Measurements from ENCODE around the gene USP22. TPM values are rescaled to one million over a fixed set of nuclear protein-coding genes. Genes with fewer than 3 reads are reported as not detected.

USP22 gene
- total and polyA plus RNA-seq, 4 experiments from 2014 or later = 14.4 to 140 (median 86.4) TPM

DNA sequence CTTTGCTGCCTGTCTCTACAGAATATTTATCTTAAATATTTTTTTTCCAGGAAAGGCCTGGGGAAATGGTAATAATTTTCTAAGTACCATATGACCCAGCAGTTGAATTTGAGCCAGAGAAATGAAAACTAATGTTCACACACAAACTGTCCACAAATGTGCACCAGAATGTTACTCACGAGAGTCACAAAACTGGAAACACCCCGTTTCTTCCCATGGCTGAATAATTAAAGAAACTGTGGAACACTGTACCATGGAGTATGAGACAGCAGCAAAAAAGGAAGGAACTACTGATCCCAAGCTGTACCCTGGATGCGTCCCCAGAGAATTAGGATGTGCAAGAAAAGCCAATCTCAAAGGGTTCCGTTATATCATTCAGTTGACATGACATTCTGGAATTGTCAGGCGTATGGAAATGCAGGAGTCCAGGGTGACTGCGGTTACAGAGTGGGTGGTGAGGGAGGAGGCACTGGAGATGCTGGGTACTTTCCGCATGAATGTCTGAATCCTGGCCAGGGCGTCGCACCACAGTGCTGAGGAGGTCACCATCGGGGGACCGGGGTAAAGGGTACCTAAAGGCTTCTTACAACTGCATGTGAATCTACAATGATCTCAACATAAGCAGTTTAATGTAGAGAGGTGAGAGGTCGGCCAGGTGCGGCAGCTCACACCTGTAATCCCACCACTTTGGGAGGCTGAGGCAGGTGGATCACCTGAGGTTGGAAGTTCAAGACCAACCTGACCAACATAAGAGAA lies 34.5 kb downstream of the USP22 start:
- H3K4me1 Mint-ChIP-seq = peaks cover 0 to 6% (median 2%) of the 10 kb centered on the region in 4 donors
- no peak overlapping the region for H3K4me3 Mint-ChIP-seq
- Histone ChIP-seq H3K27me3 (ENCODE audit: insufficient read depth, low read length) (no peaks in the 10 kb centered on the region), H3K4me3 (ENCODE audit: low read length in 2 of 2) (no peak overlapping the region), H3K27ac (ENCODE audit: low read depth, low read length) (no peak overlapping the region), H3K4me1 (ENCODE audit: insufficient read depth, low read length) (no peaks in the 10 kb centered on the region), H3K36me3 (ENCODE audit: insufficient read depth, low read length) (peaks cover 92% of the 10 kb centered on the region), H3K9me3 (ENCODE audit: control insufficient read depth in 1 of 2, low read length in 2 of 2) (no peaks in the 10 kb centered on the region)
- DNase-seq = no peak
- CTCF ChIA-PET (ENCODE audit: partially characterized antibody) = interaction anchor here (2.0 kb wide), 1 partner anchor 15 kb away, joined by 8 read pairs; no protein-coding TSS in a partner anchor
- no peaks in the 10 kb centered on the region for H3K9me3 Mint-ChIP-seq
- intact Hi-C loops (cut with micrococcal nuclease) = no loop called here
- H3K36me3 Mint-ChIP-seq = peaks cover 62 to 81% of the 10 kb centered on the region in 2 donors
- peak overlapping the region in 4 of 7 donors; percentile 6 to 50 (median 18) for H3K27ac Mint-ChIP-seq
- H3K27me3 Mint-ChIP-seq = no peaks in the 10 kb centered on the region
- POLR2A ChIA-PET (ENCODE audit: partially characterized antibody) = interaction anchor here (2.3 kb wide), 1 partner anchor 35 kb away, joined by 10 read pairs; the partner anchor contains the start of gene USP22

DNA sequence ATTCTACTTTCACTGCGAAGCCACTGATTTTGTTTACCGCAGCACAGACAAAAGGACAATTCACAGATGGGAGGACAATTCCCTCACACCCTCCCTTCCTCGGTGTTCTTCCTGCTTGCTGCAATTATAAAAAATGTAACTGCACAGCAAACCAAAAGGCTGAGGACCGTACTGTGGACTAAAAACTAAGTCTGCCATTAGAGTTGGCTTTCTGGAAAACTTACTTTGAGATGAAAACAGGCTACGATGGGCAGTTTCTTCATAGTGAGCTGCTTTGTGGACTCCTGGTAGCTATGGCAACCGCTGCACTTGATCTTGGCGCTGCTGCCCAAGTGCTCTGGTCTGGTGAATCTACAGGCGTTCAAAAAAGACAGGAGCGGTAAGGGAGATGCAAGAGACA lies 35.2 kb downstream of the USP22 start:
- H3K27me3 ChIP-seq (ENCODE audit: insufficient read depth, low read length) = no peaks in the 10 kb centered on the region
- H3K9me3 ChIP-seq (ENCODE audit: control insufficient read depth in 1 of 2, low read length in 2 of 2) = no peaks in the 10 kb centered on the region
- DNase-seq = no peak
- Mint-ChIP-seq H3K9me3 (no peaks in the 10 kb centered on the region), H3K27ac (peak overlapping the region in 5 of 7 donors; percentile 6 to 42 (median 36)), H3K36me3 (peaks cover 59 to 79% of the 10 kb centered on the region in 2 donors), H3K27me3 (no peaks in the 10 kb centered on the region), H3K4me1 (peaks cover 0 to 5% (median 1%) of the 10 kb centered on the region in 4 donors), H3K4me3 (no peak overlapping the region)
- no peaks in the 10 kb centered on the region for H3K4me1 ChIP-seq (ENCODE audit: insufficient read depth, low read length)
- no peak overlapping the region for H3K4me3 ChIP-seq (ENCODE audit: low read length in 2 of 2)
- intact Hi-C loops (cut with micrococcal nuclease) = no loop called here
- ChIA-PET POLR2A (ENCODE audit: partially characterized antibody) (interaction anchor here (2.3 kb wide), 1 partner anchor 36 kb away, joined by 10 read pairs; the partner anchor contains the start of gene USP22), CTCF (ENCODE audit: partially characterized antibody) (interaction anchor here (1.3 to 2.0 kb wide), 2 partner anchors 13 to 14 kb away, joined by 4 to 8 read pairs; no protein-coding TSS in a partner anchor)
- no peak overlapping the region for H3K27ac ChIP-seq (ENCODE audit: low read depth, low read length)
- H3K36me3 ChIP-seq (ENCODE audit: insufficient read depth, low read length) = peaks cover 92% of the 10 kb centered on the region

DNA sequence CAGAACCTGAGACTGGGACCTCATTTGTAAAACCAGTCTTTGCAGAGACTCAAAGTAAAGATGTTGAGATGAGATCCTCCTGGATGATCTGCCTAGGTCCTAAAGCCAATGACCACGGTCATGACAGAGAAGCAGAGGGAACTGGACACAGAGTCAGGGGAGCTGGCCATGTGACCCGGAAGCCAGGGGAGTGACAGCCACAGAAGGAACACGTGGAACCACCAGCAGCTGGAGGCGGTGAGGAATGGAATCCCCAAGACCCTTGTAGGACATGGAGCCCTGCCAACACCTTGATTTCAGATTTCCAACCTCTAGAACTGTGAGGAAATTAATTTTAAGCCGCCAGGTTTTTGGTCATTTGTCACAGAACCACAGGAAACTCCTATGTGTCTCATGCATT lies 37.0 kb downstream of the USP22 start:
- ChIA-PET CTCF (ENCODE audit: partially characterized antibody) (interaction anchor here (2.8 kb wide), 1 partner anchor 13 kb away, joined by 14 read pairs; no protein-coding TSS in a partner anchor), POLR2A (ENCODE audit: partially characterized antibody) (interaction anchor here (1.5 to 2.3 kb wide), 3 partner anchors 11 to 38 kb away, joined by 3 to 10 read pairs (median 4); partner anchors contain the start of gene USP22)
- no peak overlapping the region for H3K4me3 Mint-ChIP-seq
- H3K4me3 ChIP-seq (ENCODE audit: low read length in 2 of 2) = no peak overlapping the region
- peaks cover 2 to 15% (median 9%) of the 10 kb centered on the region in 4 donors for H3K4me1 Mint-ChIP-seq
- no peaks in the 10 kb centered on the region for H3K27me3 ChIP-seq (ENCODE audit: insufficient read depth, low read length)
- H3K27me3 Mint-ChIP-seq = no peaks in the 10 kb centered on the region
- H3K36me3 ChIP-seq (ENCODE audit: insufficient read depth, low read length) = peaks cover 88% of the 10 kb centered on the region
- peak overlapping the region in 1 of 7 donors; percentile 81 for H3K27ac Mint-ChIP-seq
- H3K27ac ChIP-seq (ENCODE audit: low read depth, low read length) = no peak overlapping the region
- intact Hi-C loops (cut with micrococcal nuclease) = no loop called here
- DNase-seq = no peak
- H3K36me3 Mint-ChIP-seq = peaks cover 61 to 81% of the 10 kb centered on the region in 2 donors
- H3K4me1 ChIP-seq (ENCODE audit: insufficient read depth, low read length) = peaks cover 5% of the 10 kb centered on the region
- no peaks in the 10 kb centered on the region for H3K9me3 Mint-ChIP-seq
- H3K9me3 ChIP-seq (ENCODE audit: control insufficient read depth in 1 of 2, low read length in 2 of 2) = no peaks in the 10 kb centered on the region

DNA sequence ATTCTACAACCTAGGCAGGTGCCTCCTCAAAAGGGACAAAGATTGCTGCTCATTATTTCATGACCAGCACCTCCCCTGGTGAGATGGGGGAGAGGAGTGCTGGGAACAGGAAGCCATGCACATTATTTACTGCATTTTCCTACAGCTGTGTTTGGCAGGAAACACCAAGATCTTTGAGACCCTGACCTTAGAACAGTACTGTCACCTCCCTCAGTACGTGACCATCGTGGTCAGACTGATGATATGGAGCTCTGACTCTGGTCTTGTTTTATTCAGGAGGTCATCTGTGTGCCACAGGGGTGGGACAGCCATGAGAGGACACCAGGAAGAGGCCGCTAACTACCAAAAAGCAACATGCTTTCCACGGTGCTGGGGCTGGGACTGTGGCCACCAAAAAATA lies 37.4 kb downstream of the USP22 start:
- H3K4me1 Mint-ChIP-seq = peaks cover 2 to 15% (median 9%) of the 10 kb centered on the region in 4 donors
- peaks cover 61 to 81% of the 10 kb centered on the region in 2 donors for H3K36me3 Mint-ChIP-seq
- intact Hi-C loops (cut with micrococcal nuclease) = no loop called here
- DNase-seq = no peak
- peaks cover 85% of the 10 kb centered on the region for H3K36me3 ChIP-seq (ENCODE audit: insufficient read depth, low read length)
- CTCF ChIA-PET (ENCODE audit: partially characterized antibody) = interaction anchor here (2.8 kb wide), 1 partner anchor 12 kb away, joined by 14 read pairs; no protein-coding TSS in a partner anchor
- POLR2A ChIA-PET (ENCODE audit: partially characterized antibody) = interaction anchor here (1.5 to 1.6 kb wide), 2 partner anchors 11 to 38 kb away, joined by 3 to 4 read pairs; partner anchors contain the start of gene USP22
- H3K4me1 ChIP-seq (ENCODE audit: insufficient read depth, low read length) = peaks cover 5% of the 10 kb centered on the region
- H3K4me3 ChIP-seq (ENCODE audit: low read length in 2 of 2) = no peak overlapping the region
- no peak overlapping the region for H3K27ac ChIP-seq (ENCODE audit: low read depth, low read length)
- no peaks in the 10 kb centered on the region for H3K9me3 Mint-ChIP-seq
- H3K27me3 Mint-ChIP-seq = no peaks in the 10 kb centered on the region
- H3K4me3 Mint-ChIP-seq = peak overlapping the region in 1 of 8 donors; percentile 12
- H3K9me3 ChIP-seq (ENCODE audit: control insufficient read depth in 1 of 2, low read length in 2 of 2) = no peaks in the 10 kb centered on the region
- no peaks in the 10 kb centered on the region for H3K27me3 ChIP-seq (ENCODE audit: insufficient read depth, low read length)
- H3K27ac Mint-ChIP-seq = peak overlapping the region in 4 of 7 donors; percentile 15 to 41 (median 26)

DNA sequence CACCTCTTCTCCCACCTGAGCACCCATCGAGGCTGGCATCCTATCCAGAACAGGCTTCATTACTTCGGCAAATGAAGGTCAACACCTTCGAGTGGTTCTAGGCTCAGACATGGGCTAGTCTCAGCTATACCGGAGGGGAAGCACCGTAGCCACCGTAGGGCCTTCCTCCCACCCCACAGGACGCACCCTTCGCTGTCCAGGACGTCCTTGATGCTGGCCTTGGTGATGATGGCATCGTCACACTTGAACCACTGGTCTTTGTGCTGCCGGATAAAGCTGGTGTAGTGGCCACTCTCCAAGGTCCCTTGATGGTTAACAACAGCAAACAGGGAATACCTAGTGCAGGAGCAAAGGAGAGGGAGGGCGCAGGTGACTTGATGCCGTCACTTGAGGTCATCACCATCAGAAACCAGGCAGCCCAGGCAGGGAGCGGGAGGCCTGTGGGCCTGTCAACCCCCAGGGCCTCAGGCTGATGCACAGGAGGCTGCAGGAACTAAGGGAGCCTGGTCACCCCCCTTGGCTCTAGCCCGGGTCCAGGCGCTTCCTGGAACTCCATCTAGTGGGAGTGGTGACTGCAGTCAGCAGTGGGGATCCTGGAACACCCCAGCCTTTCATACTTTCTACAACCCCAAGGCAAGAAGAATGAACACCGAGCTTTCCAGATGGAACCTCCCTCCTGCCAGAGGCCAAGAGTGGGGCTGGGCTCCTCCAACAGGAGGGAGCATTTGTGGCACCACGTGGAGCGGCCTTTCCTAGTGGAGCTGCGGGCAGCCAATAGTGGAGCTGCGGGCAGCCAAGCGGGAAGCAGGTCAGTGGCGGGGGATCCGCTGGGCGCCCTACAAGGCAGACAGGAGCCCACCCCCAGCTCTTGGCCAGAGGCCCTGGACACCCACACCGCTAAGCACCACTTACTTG lies 38.5 kb downstream of the USP22 start:
- no peak overlapping the region for H3K4me3 Mint-ChIP-seq
- no peak for DNase-seq
- no peaks in the 10 kb centered on the region for H3K27me3 ChIP-seq (ENCODE audit: insufficient read depth, low read length)
- intact Hi-C loops (cut with micrococcal nuclease) = no loop called here
- ChIA-PET CTCF (ENCODE audit: partially characterized antibody) (interaction anchor here (2.8 kb wide), 1 partner anchor 11 kb away, joined by 14 read pairs; no protein-coding TSS in a partner anchor), POLR2A (ENCODE audit: partially characterized antibody) (interaction anchor here (1.6 kb wide), 1 partner anchor 39 kb away, joined by 4 read pairs; the partner anchor contains the start of gene USP22)
- peaks cover 3 to 19% (median 13%) of the 10 kb centered on the region in 4 donors for H3K4me1 Mint-ChIP-seq
- no peaks in the 10 kb centered on the region for H3K9me3 ChIP-seq (ENCODE audit: control insufficient read depth in 1 of 2, low read length in 2 of 2)
- H3K4me1 ChIP-seq (ENCODE audit: insufficient read depth, low read length) = peaks cover 5% of the 10 kb centered on the region
- no peaks in the 10 kb centered on the region for H3K9me3 Mint-ChIP-seq
- no peaks in the 10 kb centered on the region for H3K27me3 Mint-ChIP-seq
- peaks cover 58 to 85% of the 10 kb centered on the region in 2 donors for H3K36me3 Mint-ChIP-seq
- no peak overlapping the region for H3K27ac ChIP-seq (ENCODE audit: low read depth, low read length)
- peaks cover 87% of the 10 kb centered on the region for H3K36me3 ChIP-seq (ENCODE audit: insufficient read depth, low read length)
- no peak overlapping the region for H3K27ac Mint-ChIP-seq
- H3K4me3 ChIP-seq (ENCODE audit: low read length in 2 of 2) = no peak overlapping the region

DNA sequence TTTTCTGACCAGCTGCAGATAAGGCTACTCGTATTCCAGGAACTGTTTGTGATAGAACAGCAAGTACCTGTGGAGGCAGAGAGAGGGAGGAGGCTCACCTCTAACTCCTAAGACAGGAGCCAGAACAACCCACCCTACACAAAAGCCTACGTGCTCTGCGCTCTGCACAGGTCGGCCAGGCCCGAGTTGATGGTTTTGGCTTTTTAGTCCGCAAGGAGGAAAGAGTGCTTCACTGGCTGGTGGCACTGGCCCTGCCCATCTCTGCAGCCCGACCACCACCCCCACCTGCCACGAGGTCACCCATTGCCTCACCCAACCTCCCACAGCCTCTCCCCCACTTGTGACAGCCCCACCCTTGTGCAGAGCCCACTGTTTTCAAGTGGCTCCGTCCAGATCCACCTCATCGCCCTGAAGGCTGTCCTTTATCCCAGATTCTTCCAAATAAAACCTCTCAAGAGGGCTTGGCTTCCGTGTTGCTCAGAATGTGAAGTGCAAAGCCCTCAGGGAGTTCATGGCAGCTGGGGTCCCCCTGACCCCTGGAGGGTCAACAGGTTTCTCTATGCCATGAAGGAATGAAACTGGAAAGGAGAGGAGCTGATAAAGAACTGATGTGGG lies 39.7 kb downstream of the USP22 start:
- Histone ChIP-seq H3K36me3 (ENCODE audit: insufficient read depth, low read length) (peaks cover 76% of the 10 kb centered on the region), H3K27ac (ENCODE audit: low read depth, low read length) (no peak overlapping the region), H3K27me3 (ENCODE audit: insufficient read depth, low read length) (no peaks in the 10 kb centered on the region), H3K9me3 (ENCODE audit: control insufficient read depth in 1 of 2, low read length in 2 of 2) (no peaks in the 10 kb centered on the region), H3K4me3 (ENCODE audit: low read length in 2 of 2) (no peak overlapping the region), H3K4me1 (ENCODE audit: insufficient read depth, low read length) (peaks cover 5% of the 10 kb centered on the region)
- H3K27me3 Mint-ChIP-seq = no peaks in the 10 kb centered on the region
- H3K4me1 Mint-ChIP-seq = peaks cover 5 to 26% (median 22%) of the 10 kb centered on the region in 4 donors
- ChIA-PET CTCF (ENCODE audit: partially characterized antibody) (interaction anchor here (2.8 kb wide), 1 partner anchor 10 kb away, joined by 14 read pairs; no protein-coding TSS in a partner anchor), POLR2A (ENCODE audit: partially characterized antibody) (no interaction called here)
- peak overlapping the region in 2 of 7 donors; percentile 53 to 55 for H3K27ac Mint-ChIP-seq
- no peak for DNase-seq
- intact Hi-C loops (cut with micrococcal nuclease) = no loop called here
- no peaks in the 10 kb centered on the region for H3K9me3 Mint-ChIP-seq
- no peak overlapping the region for H3K4me3 Mint-ChIP-seq
- peaks cover 48 to 76% of the 10 kb centered on the region in 2 donors for H3K36me3 Mint-ChIP-seq
